Mononuclear cell (primary cell): ENCODE results near the gene TPSAB1. TPM values are rescaled to one million over a fixed set of nuclear protein-coding genes. Genes with fewer than 3 reads are reported as not detected.
"Not testable (repeated sequence)": the region's sequence is repeated elsewhere in the genome, so short reads cannot be mapped to it uniquely, and the experiment has no call there.

Experiments
- H3K27me3 ChIP-seq: 2 replicates; pipeline ENCODE4 v1.6.0; 2011; ENCODE audit warnings: low read length, control low read depth; ENCODE audit not compliant: insufficient read depth
- H3K4me1 ChIP-seq: 2 replicates; pipeline ENCODE4 v1.5.1; 2011; ENCODE audit warnings: mild to moderate bottlenecking, low read length, control low read depth; ENCODE audit not compliant: insufficient read depth
- H3K4me3 ChIP-seq: 2 replicates; pipeline ENCODE4 v1.5.1; 2011; ENCODE audit warnings: mild to moderate bottlenecking, low read length, moderate library complexity
- H3K9me3 ChIP-seq: 2 replicates; pipeline ENCODE4 v1.5.1; 2011; ENCODE audit warnings: low read depth, mild to moderate bottlenecking, control low read depth, low read length
- total RNA-seq: library from RNA; depleted of rRNA; stranded (reverse); fragments of >200 nt; gene quantifications from one replicate; pipeline ENCODE4 v1.2.3, GENCODE V29; 2012

Gene TPSAB1
- not detected for total RNA-seq

GRCh38 chr16:1240436-1240835 is at the start of gene TPSAB1:
Gene TPSAB1 (plus strand): TSS chr16:1240705. CDS start chr16:1240939, 234 bp downstream.
- H3K4me1 ChIP-seq, H3K27me3 ChIP-seq, H3K4me3 ChIP-seq, H3K9me3 ChIP-seq: not testable (repeated sequence)

- H3K27me3 ChIP-seq, H3K4me3 ChIP-seq, H3K9me3 ChIP-seq, H3K4me1 ChIP-seq: not testable (repeated sequence)
Observed at GRCh38 chr16:1190789-1191188, 49.7 kb upstream of the TPSAB1 start.

- no peaks in the 10 kb centered on the region for H3K27me3 ChIP-seq
- H3K4me3 ChIP-seq = no peak overlapping the region
- H3K4me1 ChIP-seq = no peaks in the 10 kb centered on the region
- no peaks in the 10 kb centered on the region for H3K9me3 ChIP-seq
Observed at GRCh38 chr16:1192384-1193073, 48.0 kb upstream of the TPSAB1 start.

GRCh38 chr16:1193143-1193824 is 47.2 kb upstream of the TPSAB1 start:
- Histone ChIP-seq H3K9me3 (no peaks in the 10 kb centered on the region), H3K4me1 (no peaks in the 10 kb centered on the region), H3K4me3 (no peak overlapping the region), H3K27me3 (no peaks in the 10 kb centered on the region)

- no peak overlapping the region for H3K4me3 ChIP-seq
- H3K4me1 ChIP-seq = no peaks in the 10 kb centered on the region
- no peaks in the 10 kb centered on the region for H3K27me3 ChIP-seq
- H3K9me3 ChIP-seq = no peaks in the 10 kb centered on the region
Observed at GRCh38 chr16:1193825-1194581, 46.5 kb upstream of the TPSAB1 start.

- Histone ChIP-seq H3K4me1 (no peaks in the 10 kb centered on the region), H3K4me3 (no peak overlapping the region), H3K27me3 (no peaks in the 10 kb centered on the region), H3K9me3 (no peaks in the 10 kb centered on the region)
Observed at GRCh38 chr16:1194665-1195392, 45.7 kb upstream of the TPSAB1 start.

- Histone ChIP-seq H3K27me3 (no peaks in the 10 kb centered on the region), H3K4me1 (no peaks in the 10 kb centered on the region), H3K9me3 (no peaks in the 10 kb centered on the region), H3K4me3 (no peak overlapping the region)
Observed at GRCh38 chr16:1195393-1195666, 45.2 kb upstream of the TPSAB1 start.

- no peaks in the 10 kb centered on the region for H3K27me3 ChIP-seq
- no peaks in the 10 kb centered on the region for H3K4me1 ChIP-seq
- H3K9me3 ChIP-seq = no peaks in the 10 kb centered on the region
- no peak overlapping the region for H3K4me3 ChIP-seq
Observed at GRCh38 chr16:1196494-1196893, 44.0 kb upstream of the TPSAB1 start.

GRCh38 chr16:1197237-1197866 is 43.2 kb upstream of the TPSAB1 start:
- Histone ChIP-seq H3K4me3 (no peak overlapping the region), H3K27me3 (no peaks in the 10 kb centered on the region), H3K9me3 (no peaks in the 10 kb centered on the region), H3K4me1 (no peaks in the 10 kb centered on the region)

- no peaks in the 10 kb centered on the region for H3K4me1 ChIP-seq
- no peaks in the 10 kb centered on the region for H3K27me3 ChIP-seq
- H3K9me3 ChIP-seq = no peaks in the 10 kb centered on the region
- H3K4me3 ChIP-seq = no peak overlapping the region
Observed at GRCh38 chr16:1198194-1198593, 42.3 kb upstream of the TPSAB1 start.

GRCh38 chr16:1198671-1199346 is 41.7 kb upstream of the TPSAB1 start:
- not testable (repeated sequence) for H3K9me3 ChIP-seq, H3K4me3 ChIP-seq, H3K27me3 ChIP-seq, H3K4me1 ChIP-seq

- no peaks in the 10 kb centered on the region for H3K27me3 ChIP-seq
- H3K9me3 ChIP-seq = no peaks in the 10 kb centered on the region
- no peaks in the 10 kb centered on the region for H3K4me1 ChIP-seq
- no peak overlapping the region for H3K4me3 ChIP-seq
Observed at GRCh38 chr16:1199347-1200013, 41.0 kb upstream of the TPSAB1 start.

GRCh38 chr16:1200014-1200627 is 40.4 kb upstream of the TPSAB1 start:
- Histone ChIP-seq H3K27me3 (no peaks in the 10 kb centered on the region), H3K4me1 (no peaks in the 10 kb centered on the region), H3K4me3 (no peak overlapping the region), H3K9me3 (no peaks in the 10 kb centered on the region)

- Histone ChIP-seq H3K9me3 (no peaks in the 10 kb centered on the region), H3K4me1 (no peaks in the 10 kb centered on the region), H3K27me3 (no peaks in the 10 kb centered on the region), H3K4me3 (no peak overlapping the region)
Observed at GRCh38 chr16:1201444-1201843, 39.1 kb upstream of the TPSAB1 start.
